CD4-positive, alpha-beta T cell treated with Interleukin-4 for 1 hour (primary cell): Measurements from ENCODE around the gene CLEC3B.
"Not testable (repeated sequence)": the region's sequence is repeated elsewhere in the genome, so short reads cannot be mapped to it uniquely, and the experiment has no call there.

Source experiments
- DNase-seq, 2 donors: peaks; one replicate each; pipeline ENCODE4 v3.0.0-alpha.2; 2020 to 2022

The CLEC3B gene

DNA sequence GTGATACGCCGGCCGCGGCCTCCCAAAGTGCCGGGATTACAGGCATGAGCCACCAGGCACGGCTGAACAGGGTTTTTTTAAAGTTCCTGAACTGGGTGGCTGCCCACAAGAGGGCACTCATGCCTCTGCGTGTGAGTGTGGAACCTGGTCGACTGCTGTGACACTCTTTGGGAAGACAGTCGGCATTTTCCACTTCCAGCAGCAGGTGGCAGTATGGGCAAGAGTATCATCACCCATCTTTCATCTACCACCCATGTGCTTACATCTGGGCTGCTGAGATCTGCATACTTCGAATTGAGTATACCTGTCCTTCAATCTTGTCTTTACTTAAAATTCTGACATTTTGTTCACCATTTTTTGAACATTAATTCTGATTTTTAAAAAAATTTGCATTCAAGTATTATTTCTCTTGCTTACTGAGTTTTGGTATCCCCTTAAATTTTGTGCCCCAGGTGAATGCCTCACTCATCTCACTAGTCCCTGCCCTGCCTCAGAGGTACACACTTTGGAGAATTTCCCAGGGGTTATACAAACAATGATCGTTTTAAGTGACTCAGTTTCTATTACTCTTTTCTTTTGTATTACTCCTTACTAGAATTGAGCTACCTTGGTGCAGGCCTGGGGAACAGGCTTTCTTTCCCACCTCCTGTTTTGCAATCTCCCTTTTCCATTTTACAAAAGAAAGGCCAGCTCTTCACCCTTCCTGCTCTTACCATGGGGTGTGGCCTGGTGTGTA is 11.8 kb downstream of the CLEC3B start:
- peak; percentile 94 for DNase-seq

DNA sequence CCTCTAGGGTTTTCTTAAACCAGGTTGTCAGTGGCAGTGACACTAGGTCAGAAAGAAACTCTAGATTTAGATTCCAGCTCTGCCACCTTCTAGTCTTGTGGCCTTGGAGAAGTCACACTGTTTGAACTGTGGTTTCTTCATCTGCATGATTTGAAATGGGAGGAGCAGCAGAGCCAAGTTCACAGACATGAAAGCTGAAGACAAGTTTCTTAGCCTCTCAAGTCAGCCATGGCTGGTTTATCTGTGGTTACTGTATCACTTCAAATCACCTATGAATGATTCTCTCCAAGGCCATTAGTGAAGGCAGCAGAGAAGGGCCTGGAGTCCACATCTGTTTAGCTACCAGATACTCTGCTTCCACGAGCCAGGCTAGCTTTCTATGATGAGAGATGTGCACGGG is 15.6 kb downstream of the CLEC3B start:
- no peak for DNase-seq

DNA sequence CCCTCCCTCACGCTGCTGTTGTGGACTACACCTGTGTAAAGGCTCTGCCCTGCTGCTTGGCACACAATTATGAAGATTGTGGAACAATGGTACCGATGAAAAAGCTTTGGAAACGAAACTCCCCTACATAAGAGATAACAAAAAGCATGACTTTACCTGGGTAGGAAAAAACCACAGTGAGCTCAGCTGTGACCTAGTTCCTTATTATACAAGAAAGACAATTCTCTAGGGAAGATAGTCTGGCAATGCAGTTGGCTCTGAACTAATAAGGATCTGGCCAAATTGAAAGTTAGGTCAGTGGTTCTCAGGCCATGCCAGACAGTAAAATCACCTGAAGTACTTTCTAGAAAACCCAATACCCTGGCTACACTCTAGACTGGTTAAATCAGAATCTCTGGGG is 16.1 kb downstream of the CLEC3B start:
- no peak for DNase-seq

DNA sequence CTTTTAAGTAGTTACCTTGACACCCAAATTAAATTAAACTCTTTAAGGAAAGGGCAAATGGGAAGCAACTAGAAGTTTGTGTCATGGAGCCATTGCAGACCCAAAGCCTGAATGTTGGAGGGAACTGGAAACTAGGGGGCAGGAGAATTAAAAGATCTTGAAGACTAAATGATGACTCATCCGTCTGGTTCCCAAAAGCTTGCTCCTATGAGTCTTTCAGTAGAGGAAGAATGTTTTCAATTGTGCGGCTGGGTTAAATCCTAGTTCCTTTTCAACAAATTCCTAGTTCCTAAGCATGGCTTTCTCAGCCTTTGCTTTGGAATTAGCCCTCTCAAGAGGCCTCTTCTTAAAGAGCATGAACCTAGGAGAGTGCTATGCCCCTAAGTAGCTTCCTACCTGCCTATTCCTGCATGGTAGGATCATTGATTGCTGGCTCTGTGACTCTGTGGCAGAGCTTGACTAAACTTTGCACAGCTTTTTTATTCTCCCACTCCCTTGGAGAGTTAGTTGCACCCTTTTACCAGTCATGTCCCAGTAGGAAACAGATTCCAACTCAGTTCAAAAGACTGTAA is 17.7 kb downstream of the CLEC3B start:
- no peak for DNase-seq

DNA sequence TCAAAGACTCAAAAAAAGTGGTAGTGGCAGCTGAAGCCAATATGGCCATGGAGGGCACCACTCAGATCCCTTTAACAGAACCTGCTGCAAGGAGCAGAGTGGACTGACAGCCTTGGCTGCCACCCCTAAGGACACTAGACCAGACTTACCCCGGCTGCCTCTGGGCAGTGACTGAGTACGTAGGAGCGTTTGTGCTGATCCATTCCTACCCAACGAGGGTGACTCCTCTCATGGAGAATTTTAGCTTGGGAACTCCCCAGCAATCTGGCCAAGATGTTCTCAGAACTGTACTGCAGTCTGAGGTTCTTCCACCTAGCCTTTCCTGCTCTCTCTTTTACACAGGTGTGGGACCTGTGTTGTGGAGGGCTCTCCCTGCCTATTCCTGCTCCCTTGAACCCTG is 22.1 kb downstream of the CLEC3B start:
- DNase-seq, result no peak

DNA sequence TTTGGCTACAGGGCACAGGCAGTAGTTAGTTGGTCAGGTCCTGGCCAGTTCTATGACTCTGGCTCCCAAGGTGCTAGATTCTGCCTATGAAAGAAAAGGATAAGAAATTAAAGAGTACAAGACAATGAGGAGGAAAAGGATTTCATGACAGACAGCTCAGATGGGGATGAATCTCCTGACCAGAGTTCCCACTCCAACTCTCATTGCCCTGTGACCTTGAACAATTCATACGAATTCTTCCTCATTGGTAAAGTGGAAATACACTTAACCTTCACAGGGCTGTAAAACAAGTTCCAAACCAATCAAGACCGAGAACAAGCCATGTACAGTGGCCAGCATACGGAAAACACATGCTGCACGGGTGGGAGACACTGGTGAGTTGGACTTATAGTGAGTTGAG is 23.7 kb downstream of the CLEC3B start:
- DNase-seq, result no peak

DNA sequence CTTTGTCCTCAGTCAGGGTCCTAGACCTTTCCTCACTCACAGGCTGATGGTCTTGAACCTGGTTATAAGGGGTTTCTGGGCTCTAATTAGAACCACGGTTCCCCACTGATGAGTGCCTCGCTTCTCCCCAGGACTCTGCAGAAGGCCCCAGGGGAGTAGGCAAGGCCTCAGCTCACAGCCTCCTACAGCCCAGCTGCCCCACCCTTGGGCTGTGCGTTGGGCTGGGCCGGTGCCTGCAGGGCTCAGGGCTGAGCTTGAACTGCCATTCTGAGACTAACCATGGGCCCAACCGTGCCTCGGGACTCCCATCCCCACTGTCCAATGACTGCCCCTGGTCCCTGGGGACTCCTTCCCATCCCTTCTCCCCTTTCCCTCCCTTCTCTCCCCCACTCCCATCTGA is 25.6 kb downstream of the CLEC3B start:
- no peak for DNase-seq

DNA sequence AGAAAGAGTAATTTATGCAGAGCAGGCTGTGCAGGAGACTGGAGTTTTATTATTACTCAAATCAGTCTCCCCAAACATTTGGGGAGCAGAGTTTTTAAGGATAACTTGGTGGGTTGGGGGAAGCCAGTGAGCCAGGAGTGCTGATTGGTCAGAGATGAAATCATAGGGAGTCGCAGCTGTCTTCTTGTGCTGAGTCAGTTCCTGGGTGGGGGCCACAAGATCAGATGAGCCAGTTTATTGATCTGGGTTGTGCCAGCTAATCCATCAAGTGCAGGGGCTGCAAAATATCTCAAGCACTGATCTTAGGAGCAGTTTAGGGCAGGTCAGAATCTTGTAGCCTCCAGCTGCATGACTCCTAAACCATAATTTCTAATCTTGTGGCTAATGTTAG is 27.7 kb downstream of the CLEC3B start:
- DNase-seq, result not testable (repeated sequence)

DNA sequence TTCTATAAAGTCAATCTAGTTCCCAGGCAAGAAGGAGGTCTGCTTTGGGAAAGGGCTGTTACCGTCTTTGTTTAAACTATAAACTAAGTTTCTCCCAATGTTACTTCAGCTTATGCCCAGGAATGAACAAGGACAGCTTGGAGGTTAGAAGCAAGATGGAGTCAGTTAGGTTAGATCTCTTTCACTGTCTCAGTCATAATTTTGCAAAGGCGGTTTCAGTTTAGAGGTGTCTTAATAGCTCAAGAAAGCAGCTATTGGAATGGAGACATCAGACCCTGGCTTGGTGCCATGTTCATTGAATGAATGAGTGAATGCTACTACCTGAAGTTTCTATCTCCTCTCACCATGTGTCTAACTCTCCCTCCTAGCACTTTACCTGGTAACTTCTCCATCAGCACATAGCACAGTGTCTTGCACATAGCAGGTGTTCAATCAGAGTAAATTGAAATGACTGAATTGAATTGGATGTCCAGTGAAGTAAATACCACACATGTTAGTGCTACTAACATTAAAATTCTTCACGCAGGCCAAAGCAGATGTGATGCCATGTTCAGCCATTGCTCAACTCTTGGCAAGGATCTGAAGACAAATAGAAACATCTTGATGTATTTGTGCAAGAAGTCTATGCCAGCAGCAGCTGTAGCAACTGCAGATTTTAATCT is 28.2 kb downstream of the CLEC3B start:
- no peak for DNase-seq

DNA sequence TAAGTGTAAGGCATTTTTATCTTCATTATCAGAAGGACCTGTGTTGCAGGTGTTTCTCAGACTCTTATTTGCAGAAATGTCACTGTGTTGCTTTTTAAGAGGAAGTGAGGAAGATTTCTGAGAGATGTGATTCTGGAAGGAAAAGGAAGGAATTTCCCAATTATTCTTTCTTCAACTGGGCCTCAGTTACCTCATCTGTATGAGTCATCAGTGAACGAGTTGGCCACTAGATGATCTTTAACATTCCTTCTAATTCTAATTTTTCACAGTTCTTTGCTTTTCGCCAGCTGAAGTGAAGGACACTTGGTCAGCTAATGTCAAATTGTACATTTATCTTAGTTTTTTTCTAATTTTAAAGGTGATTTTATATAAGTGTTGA is 28.9 kb downstream of the CLEC3B start:
- no peak for DNase-seq

DNA sequence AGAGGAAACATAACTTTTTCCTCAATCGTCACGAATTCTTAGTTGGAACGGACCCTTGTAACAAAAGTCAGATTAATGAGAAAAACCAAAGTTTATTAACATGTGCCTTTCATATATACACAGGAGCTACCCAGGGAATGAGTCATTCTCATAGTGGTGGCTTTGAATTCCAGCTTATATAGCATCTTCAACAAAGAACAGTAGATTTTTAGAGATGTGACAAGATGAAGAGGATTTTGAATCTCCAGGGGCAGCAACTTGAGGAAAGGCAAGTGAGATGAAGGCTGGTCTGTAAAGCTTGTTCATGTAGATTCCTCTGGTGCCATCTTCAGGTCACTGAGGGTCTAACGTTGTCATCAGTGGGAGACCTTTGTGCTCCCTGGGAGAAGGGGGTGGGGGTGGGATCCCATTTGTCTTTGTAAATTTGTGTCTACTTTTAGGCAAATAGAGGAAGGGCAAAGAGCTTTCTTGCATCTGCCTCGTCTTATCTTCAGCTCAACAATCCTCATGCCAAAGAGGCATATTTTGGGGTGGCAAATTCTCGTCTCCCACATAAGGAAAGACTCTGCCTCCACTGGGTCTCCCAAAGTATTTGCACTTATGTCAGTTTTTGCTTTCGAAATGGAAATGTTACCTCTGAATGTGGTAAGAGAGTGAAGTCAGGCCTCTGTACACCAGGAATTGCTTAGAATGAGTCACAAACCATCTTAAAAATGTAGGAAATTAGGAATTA is 29.5 kb downstream of the CLEC3B start:
- DNase-seq, result no peak

DNA sequence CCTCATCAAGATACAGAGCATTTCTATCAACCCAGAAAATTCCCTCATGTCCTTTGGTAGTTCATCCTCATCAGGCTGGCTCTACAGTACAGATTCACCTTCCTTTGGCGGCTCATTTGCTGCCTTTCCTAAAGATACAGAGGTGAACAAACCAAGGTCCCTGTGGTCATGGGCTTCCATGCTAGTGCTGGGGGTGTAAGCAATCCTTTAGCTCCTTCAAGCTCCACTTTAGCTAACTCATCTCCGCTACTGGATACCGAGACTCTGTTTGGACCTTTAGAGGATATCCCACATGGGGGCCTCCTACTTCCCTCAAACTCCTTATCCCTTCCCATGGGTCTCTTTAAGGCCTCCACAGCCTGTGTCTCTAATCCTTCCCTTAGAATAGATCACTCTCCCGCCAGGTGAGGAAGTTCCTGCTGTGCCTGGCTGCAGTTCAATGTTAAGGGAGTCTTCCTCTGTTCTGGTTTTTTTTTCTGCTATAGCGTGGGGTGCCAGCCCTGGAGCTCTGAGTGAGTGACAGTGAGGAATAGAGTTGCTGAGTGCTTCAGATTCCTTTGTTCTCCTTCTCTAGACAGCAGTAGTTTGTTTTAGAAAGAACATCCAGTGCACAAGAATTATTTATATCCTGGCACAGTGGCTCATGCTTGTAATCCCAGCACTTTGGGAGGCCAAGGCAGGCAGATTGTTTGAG is 30.7 kb downstream of the CLEC3B start:
- DNase-seq, result no peak

DNA sequence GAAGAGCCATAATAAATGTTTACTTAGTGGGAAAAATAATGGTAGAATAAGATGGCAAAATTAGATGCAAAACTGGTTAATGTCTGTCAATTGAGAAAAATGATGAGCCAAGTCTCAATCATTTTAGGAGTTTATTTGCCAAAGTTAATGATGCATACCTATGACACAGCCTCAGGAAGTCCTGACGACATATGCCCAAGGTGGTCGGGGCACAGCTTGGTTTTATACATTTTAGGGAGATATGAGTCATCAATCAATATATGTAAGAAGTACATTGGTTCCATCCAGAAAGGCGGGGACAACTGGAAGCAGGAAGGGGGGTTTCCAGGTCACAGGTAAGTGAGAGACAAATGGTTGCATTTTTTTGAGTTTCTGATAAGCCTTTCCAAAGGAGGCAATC is 31.5 kb downstream of the CLEC3B start:
- DNase-seq, result no peak

DNA sequence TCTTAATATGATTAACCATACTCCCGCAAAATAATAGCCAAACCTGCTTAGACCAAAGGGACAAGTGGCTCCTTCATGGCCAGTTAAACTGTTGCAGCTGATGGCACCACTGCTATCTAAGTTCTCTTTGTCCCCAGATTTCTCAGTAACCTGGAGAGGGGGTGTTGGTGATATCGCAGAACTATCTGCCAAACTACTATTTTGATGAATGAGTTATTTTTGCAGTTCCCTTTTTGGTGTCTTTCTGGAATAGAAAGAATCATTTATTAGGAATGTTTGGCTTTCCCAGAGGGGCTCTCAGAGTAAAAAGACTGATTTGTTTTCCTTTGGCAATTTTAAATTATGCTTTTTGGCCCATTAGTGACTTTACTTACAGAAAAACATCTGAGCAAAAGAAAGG is 33.0 kb downstream of the CLEC3B start:
- DNase-seq, result no peak

DNA sequence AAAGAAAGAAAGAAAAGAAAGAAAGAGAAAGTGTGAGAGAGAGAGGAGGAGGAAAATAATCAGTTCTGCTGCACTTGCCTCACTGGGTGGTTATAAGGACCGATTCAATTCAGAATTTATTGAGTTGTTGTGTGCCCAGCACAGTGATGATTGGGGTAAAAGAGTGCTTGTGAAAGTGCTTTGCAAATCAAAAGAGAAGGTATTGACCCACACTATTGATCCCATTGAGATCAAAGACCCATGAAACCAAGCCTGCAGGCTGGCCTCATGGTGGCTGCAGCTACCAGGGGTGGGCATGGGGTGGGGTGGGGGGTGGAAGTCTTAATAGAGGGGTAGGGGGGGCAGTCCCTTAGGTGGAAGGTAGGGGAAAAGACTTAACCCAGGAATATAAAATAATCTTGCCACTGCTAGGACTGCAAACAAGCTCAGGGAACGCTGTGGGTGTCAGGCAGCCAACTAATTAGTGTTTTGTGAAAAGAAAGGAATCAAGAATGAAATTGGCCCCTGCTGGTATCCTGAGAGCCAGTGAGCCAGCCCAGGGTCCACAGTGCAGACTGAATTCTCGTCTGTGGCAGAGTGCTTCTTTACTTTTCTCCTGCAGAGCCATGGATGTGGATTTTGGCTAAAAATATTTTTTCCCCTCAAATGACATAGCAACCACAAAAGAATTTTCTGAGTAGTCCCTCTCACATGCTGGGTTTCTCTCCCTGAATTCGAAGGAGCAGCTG is 34.2 kb downstream of the CLEC3B start:
- no peak for DNase-seq

DNA sequence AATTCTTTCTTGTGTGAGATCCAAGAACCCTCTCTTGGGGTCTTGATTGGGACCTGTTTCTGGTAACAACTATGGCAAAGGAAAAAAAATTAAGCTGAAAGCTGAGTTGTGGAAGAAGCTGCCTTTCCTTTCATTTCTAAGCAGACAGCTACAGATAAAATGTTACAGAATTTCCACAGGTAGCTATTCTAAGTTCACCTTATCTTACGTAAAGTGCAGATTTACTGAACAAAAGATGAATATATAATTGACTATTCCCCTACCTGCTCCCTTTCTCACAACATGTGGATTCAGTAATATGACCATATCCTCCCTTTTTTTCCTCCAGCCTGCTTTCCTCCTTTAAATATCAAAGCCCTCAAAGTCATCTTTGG is 36.6 kb downstream of the CLEC3B start:
- DNase-seq, result no peak

DNA sequence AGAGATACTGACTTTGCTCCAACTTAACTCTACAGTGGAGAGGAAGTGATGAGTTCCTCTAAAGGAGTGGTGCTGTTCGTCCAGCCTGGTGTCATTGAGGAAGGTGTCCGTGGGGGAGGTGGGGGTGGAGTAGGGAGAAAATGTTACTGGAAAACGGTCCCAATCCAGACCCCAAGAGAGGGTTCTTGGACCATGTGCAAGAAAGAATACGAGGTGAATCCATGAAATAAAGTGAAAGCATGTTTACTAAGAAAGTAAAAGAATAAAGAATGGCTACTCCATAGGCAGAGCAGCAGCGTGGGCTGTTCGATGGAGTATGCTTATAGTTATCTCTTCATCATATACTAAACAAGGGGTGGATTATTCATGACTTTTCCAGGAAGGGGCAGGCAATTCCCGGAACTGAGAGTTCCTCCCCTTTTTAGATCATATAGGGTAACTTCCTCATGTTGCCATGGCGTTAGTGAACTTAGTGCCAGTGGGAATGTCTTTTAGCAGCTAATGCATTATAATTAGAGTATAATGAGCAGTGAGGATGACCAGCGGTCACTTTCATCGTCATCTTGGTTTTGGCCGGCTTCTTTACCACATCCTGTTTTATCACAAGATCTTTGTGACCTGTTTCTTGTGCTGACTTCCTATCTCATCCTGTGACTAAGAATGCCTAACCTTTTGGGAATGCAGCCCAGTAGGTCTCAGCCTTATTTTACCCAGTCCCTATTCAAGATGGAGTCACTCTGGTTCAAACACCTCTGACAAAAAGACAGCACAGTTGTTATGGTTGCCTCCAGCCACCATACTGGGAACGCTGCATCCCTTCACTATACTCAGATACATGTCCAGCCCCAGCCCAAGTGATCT is 38.6 kb downstream of the CLEC3B start:
- peak; percentile 36 to 72 for DNase-seq

DNA sequence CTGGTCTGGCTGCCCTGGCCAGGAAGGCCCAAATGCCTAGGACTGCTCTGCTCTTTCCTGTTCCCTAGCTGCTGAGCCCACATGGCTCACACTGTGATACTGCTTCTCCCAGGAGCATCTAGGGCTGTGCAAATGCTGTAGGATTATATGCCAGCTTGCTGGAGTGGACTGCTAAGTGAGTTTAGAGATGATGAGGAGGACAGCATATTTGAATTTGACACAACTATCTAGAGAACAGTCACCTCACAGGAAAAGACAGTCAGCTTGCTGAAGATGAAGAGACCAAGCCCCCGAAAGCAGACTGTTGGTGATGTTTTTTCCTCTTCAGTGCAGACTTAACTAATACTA is 39.2 kb downstream of the CLEC3B start:
- no peak for DNase-seq

DNA sequence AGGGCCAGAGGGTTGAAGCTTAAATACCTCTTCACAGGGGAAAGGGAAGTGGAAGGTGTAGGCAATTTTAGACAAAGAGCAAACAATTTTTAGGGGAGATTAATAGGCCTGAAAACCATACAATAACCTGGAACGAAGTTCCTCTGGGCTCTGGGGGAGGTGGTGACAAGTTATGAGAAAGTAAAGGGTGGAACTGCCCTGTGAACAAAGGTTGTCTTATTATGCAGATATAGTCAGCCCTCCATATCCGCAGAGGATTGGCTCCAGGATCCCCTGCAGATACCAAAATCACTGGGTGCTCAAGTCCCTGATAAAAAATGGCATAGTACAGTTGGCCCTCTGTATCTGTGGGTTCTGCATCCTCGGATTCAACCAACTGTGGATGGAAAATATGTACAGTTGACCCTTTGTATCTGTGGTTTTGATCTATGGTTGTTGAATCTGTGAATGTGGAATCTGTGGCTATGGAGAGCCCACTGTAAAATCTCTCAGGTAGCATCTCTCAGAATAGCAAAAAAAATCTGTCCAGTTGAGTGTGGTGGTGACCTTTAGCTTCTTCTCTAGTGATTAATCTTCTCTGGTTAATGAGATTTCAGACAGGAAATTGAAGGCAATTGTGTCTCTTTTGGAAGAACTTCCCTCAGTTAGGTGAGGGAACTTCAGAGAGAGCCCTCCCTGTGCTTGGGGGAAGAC is 40.2 kb downstream of the CLEC3B start:
- no peak for DNase-seq

DNA sequence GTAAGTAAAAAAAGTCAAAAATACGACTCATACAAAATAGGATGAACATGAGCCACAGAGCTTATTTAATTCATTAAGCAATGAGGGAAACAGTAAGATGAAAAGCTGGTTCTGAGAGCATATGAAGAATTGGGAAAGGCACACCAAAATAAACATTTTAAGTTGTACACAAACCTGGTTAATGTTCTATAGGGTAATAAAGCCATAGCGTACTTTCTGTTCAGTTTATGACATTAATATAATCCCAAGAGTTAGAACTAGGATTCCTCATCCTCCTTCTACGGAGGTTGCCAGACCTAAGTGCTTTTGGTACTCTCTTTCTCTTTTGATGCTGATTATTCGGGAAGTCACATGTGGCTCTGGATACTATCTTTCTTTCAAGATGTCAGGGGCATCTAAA is 41.4 kb downstream of the CLEC3B start:
- no peak for DNase-seq

DNA sequence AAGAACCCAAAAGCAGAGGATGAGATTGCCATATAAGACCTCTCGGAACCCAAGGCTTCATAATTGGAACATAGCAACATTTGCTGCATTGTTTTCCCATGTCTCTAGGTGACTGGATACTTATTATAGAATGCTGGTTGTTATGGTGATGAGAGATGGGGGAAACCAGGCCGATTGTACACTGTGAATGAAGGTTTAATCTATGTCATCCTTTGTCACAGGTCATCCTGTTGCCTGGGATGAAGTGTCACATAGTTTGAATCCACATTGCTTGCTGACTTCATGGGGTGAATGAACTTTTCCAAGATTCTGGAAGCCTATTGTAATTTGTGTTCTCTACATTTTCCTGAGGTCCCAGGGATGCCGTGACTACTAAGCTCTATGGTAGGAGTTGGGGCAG is 41.8 kb downstream of the CLEC3B start:
- DNase-seq, result no peak
